NT2/D1 (cell line): ENCODE data around the gene PLCB1.

Experiments used
- SUZ12 ChIP-seq: IDR thresholded peaks from 2 replicates; pipeline ENCODE4 v1.6.1; 2011; ENCODE audit not compliant: insufficient read length, insufficient read depth; ENCODE audit errors: extremely low read depth
- YY1 ChIP-seq: IDR thresholded peaks from 2 replicates; pipeline ENCODE4 v1.6.1; 2011; ENCODE audit not compliant: insufficient read length, insufficient read depth
- ZNF274 ChIP-seq: IDR thresholded peaks from 2 replicates; pipeline ENCODE4 v1.6.1; 2011; ENCODE audit warnings: mild to moderate bottlenecking, low read depth, low read length

- TF ChIP-seq SUZ12 (no peak), ZNF274 (no peak), YY1 (no peak)
Observed at GRCh38 chr20:8777911-8778310, 645.8 kb downstream of the PLCB1 start.
